ENCODE measurements around the gene GET3.

GRCh38 chr19:12779162-12779993, 42.1 kb downstream of the GET3 start:
- TF ChIP-seq CTCF (conservative IDR thresholded peaks at IDR 0.05; ENCODE audit: low read depth, low read length) = no peak
- TF ChIP-seq POLR2A (IDR thresholded peaks at IDR 0.05; ENCODE audit: low read depth, low read length) = peak; percentile 62
- no peak for TF ChIP-seq RAD21 (IDR thresholded peaks at IDR 0.05; ENCODE audit: low read length)
- no peak for TF ChIP-seq RFX5 (IDR thresholded peaks at IDR 0.05; ENCODE audit: low read depth, low read length)
- TF ChIP-seq SMC3 (IDR thresholded peaks at IDR 0.05; ENCODE audit: low read depth, low read length) = no peak
- TF ChIP-seq BHLHE40 (IDR thresholded peaks at IDR 0.05; ENCODE audit: low read depth, low read length) = no peak
- TF ChIP-seq MAZ (IDR thresholded peaks at IDR 0.05; ENCODE audit: borderline replicate concordance, low read depth, low read length) = peak; percentile 93
- no peak for TF ChIP-seq NFE2L2 (IDR thresholded peaks at IDR 0.05; ENCODE audit: low read depth, low read length)
